Spleen (tissue), 7 donors: ENCODE data around the gene BARX2.

Source experiments
- POLR2A ChIP-seq, 3 donors: fragments of 450-650 bp; IDR thresholded peaks; one replicate each; pipeline ENCODE4 v1.5.1; 2017; ENCODE audit warnings: antibody characterized with exemption in 3 of 3, mild to moderate bottlenecking in 1 of 3
- TF ChIP-seq, protein P1 (sequence below), 11 experiments: fragments of 200-600 bp in 7 of 11; fragments of 450-650 bp in 4 of 11; sonication (generic) in 4 of 11; IDR thresholded peaks in 8 of 11; conservative IDR thresholded peaks in 3 of 11; 1 replicate in 7 of 11; 2 replicates in 4 of 11; pipeline versions ENCODE4 v1.4.0 to v1.8.0; 2016 to 2021; ENCODE audit warnings: antibody characterized with exemption in 11 of 11, inconsistent platforms in 4 of 11, mild to moderate bottlenecking in 1 of 11
- donor health status: DM: no; HTN: no; CAD: no; lungs with moderate emphysema.
- donor health status: DM: no; HTN: no; CAD: no.
- donor health status: DM: no; HTN: no; CAD: no.

DNA sequence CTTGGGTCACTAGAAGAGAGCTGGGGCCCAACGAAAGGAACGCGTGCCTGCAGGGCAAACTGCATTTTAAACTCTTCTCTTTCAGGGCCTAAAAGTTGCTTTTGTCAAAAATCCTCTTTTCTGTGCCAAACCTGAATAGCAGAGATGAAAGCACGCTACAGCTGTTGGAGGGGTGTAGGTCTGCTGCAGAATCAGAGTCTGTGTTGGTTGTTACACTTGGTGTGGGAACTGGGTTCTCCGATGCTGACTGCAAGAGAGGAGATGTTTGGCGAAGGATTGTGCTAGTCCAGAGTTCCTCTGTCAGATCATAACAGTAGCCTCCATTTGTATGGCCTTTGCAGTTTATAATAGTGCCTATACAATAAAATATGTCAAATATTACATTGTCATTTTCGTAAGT lies 41.8 kb downstream of the BARX2 start:
- TF ChIP-seq POLR2A (IDR thresholded peaks at IDR 0.05) = no peak
- TF ChIP-seq, protein P1, sequence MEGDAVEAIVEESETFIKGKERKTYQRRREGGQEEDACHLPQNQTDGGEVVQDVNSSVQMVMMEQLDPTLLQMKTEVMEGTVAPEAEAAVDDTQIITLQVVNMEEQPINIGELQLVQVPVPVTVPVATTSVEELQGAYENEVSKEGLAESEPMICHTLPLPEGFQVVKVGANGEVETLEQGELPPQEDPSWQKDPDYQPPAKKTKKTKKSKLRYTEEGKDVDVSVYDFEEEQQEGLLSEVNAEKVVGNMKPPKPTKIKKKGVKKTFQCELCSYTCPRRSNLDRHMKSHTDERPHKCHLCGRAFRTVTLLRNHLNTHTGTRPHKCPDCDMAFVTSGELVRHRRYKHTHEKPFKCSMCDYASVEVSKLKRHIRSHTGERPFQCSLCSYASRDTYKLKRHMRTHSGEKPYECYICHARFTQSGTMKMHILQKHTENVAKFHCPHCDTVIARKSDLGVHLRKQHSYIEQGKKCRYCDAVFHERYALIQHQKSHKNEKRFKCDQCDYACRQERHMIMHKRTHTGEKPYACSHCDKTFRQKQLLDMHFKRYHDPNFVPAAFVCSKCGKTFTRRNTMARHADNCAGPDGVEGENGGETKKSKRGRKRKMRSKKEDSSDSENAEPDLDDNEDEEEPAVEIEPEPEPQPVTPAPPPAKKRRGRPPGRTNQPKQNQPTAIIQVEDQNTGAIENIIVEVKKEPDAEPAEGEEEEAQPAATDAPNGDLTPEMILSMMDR (IDR thresholded peaks at IDR 0.05 in 8 of 11, conservative IDR thresholded peaks at IDR 0.05 in 3 of 11) = no peak
